SK-N-SH treated with all-trans-retinoic acid at 6 μM for 48 hours (cell line): ENCODE results near the gene BPHL.

ENCODE experiments used
- BACH2 ChIP-seq: fragments of 250-450 bp; sonication (Bioruptor Pico); IDR thresholded peaks from 2 replicates; pipeline ENCODE4 v1.9.0; 2021; ENCODE audit warnings: mild to moderate bottlenecking, borderline replicate concordance
- CSDC2 ChIP-seq: fragments of 250-450 bp; sonication (Bioruptor Pico); IDR thresholded peaks from 2 replicates; pipeline ENCODE4 v1.5.0; 2020; ENCODE audit warnings: mild to moderate bottlenecking, moderate library complexity
- GLIS3 ChIP-seq: fragments of 250-450 bp; sonication (Bioruptor Pico); IDR thresholded peaks from 2 replicates; pipeline ENCODE4 v1.5.0; 2020; ENCODE audit warnings: mild to moderate bottlenecking, moderate library complexity
- ISL1 ChIP-seq: fragments of 250-450 bp; sonication (Bioruptor Pico); IDR thresholded peaks from 2 replicates; pipeline ENCODE4 v2.1.2; 2022; ENCODE audit warnings: mild to moderate bottlenecking, moderate library complexity
- RARB ChIP-seq: fragments of 250-450 bp; sonication (Bioruptor Pico); IDR thresholded peaks from 2 replicates; pipeline ENCODE4 v1.8.0; 2021; ENCODE audit warnings: mild to moderate bottlenecking, moderate library complexity
- SNAI2 ChIP-seq: fragments of 250-450 bp; sonication (Bioruptor Pico); IDR thresholded peaks from 2 replicates; pipeline ENCODE4 v1.5.0; 2020; ENCODE audit warnings: mild to moderate bottlenecking, moderate library complexity
- TCF4 ChIP-seq: fragments of 250-450 bp; sonication (Bioruptor Pico); IDR thresholded peaks from 2 replicates; pipeline ENCODE4 v1.8.0; 2021; ENCODE audit warnings: mild to moderate bottlenecking, moderate library complexity, borderline replicate concordance
- TOX ChIP-seq: fragments of 250-450 bp; sonication (Bioruptor Pico); IDR thresholded peaks from 2 replicates; pipeline ENCODE4 v1.8.0; 2021; ENCODE audit warnings: mild to moderate bottlenecking, moderate library complexity, borderline replicate concordance
- ZC3H10 ChIP-seq: fragments of 250-450 bp; sonication (Bioruptor Pico); IDR thresholded peaks from 2 replicates; pipeline ENCODE4 v1.5.1; 2021; ENCODE audit warnings: mild to moderate bottlenecking, moderate library complexity
- ZFP3 ChIP-seq: fragments of 250-450 bp; sonication (Bioruptor Pico); IDR thresholded peaks from 2 replicates; pipeline ENCODE4 v1.5.0; 2020; ENCODE audit warnings: mild to moderate bottlenecking, moderate library complexity
- ZFP30 ChIP-seq: fragments of 450-650 bp; formaldehyde crosslinking; IDR thresholded peaks from 2 replicates; pipeline ENCODE4 v1.5.0; 2022; ENCODE audit warnings: mild to moderate bottlenecking, moderate library complexity
- ZNF8 ChIP-seq: fragments of 450-650 bp; formaldehyde crosslinking; IDR thresholded peaks from 2 replicates; pipeline ENCODE4 v1.5.0; 2020; ENCODE audit warnings: mild to moderate bottlenecking, moderate library complexity
- TF ChIP-seq, protein P1 (sequence below): fragments of 250-450 bp; sonication (Bioruptor Pico); IDR thresholded peaks from 2 replicates; pipeline ENCODE4 v1.8.0; 2020; ENCODE audit warnings: mild to moderate bottlenecking, moderate library complexity, borderline replicate concordance
- TF ChIP-seq, protein P2 (sequence below): fragments of 250-450 bp; sonication (Bioruptor Pico); IDR thresholded peaks from 2 replicates; pipeline ENCODE4 v1.5.1; 2021; ENCODE audit warnings: mild to moderate bottlenecking, moderate library complexity

DNA sequence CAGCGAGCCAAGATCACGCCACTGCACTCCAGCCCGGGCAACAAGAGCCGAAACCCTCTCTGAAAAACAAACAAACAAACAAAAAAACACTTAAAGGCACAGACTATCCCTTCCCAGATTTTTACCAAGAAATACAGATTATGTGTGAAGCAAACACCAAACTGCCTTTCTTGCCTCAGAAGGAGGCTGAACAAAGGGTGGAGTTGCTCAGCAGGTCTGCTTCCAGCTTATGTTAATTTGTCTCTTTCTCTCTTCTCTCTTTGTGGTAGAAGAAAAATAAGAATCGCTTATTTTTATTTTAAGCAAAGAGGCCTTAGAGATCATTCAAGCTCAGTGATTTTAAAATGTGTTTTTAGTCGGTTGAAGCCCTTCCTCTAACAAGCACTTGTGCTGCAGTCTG lies 24.6 kb downstream of the BPHL start:
- TF ChIP-seq BACH2 (CRISPR knock-in tag) (no peak), ISL1 (CRISPR knock-in tag) (no peak), ZFP30 (CRISPR knock-in tag) (no peak), ZNF8 (no peak), TCF4 (no peak), ZFP3 (CRISPR knock-in tag) (no peak), TOX (CRISPR knock-in tag) (no peak), RARB (CRISPR knock-in tag) (no peak), SNAI2 (CRISPR knock-in tag) (no peak), CSDC2 (CRISPR knock-in tag) (no peak), GLIS3 (CRISPR knock-in tag) (no peak), ZC3H10 (CRISPR knock-in tag) (no peak)
- TF ChIP-seq, protein P1, sequence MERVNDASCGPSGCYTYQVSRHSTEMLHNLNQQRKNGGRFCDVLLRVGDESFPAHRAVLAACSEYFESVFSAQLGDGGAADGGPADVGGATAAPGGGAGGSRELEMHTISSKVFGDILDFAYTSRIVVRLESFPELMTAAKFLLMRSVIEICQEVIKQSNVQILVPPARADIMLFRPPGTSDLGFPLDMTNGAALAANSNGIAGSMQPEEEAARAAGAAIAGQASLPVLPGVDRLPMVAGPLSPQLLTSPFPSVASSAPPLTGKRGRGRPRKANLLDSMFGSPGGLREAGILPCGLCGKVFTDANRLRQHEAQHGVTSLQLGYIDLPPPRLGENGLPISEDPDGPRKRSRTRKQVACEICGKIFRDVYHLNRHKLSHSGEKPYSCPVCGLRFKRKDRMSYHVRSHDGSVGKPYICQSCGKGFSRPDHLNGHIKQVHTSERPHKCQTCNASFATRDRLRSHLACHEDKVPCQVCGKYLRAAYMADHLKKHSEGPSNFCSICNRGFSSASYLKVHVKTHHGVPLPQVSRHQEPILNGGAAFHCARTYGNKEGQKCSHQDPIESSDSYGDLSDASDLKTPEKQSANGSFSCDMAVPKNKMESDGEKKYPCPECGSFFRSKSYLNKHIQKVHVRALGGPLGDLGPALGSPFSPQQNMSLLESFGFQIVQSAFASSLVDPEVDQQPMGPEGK (CRISPR knock-in tag): no peak
- TF ChIP-seq, protein P2, sequence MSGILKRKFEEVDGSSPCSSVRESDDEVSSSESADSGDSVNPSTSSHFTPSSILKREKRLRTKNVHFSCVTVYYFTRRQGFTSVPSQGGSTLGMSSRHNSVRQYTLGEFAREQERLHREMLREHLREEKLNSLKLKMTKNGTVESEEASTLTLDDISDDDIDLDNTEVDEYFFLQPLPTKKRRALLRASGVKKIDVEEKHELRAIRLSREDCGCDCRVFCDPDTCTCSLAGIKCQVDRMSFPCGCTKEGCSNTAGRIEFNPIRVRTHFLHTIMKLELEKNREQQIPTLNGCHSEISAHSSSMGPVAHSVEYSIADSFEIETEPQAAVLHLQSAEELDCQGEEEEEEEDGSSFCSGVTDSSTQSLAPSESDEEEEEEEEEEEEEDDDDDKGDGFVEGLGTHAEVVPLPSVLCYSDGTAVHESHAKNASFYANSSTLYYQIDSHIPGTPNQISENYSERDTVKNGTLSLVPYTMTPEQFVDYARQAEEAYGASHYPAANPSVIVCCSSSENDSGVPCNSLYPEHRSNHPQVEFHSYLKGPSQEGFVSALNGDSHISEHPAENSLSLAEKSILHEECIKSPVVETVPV (CRISPR knock-in tag): no peak
